Kidney capillary endothelial cell (primary cell): ENCODE measurements around the gene KCNG4.
"Not testable (repeated sequence)": the region's sequence is repeated elsewhere in the genome, so short reads cannot be mapped to it uniquely, and the experiment has no call there.

Experiments
- DNase-seq: peaks from one replicate; pipeline ENCODE4 v3.0.0-alpha.2; 2018; ENCODE audit warnings: low spot score

Gene KCNG4

GRCh38 chr16:84205976-84206691 is 33.7 kb downstream of the KCNG4 start:
- no peak for DNase-seq

GRCh38 chr16:84205123-84205522 is 34.7 kb downstream of the KCNG4 start:
- not testable (repeated sequence) for DNase-seq

- not testable (repeated sequence) for DNase-seq
Measured at GRCh38 chr16:84204551-84204950, 35.3 kb downstream of the KCNG4 start.

- no peak for DNase-seq
Measured at GRCh38 chr16:84199861-84200260, 40.0 kb downstream of the KCNG4 start.

- DNase-seq, result no peak
Measured at GRCh38 chr16:84199097-84199496, 40.7 kb downstream of the KCNG4 start.

- no peak for DNase-seq
Measured at GRCh38 chr16:84198401-84198800, 41.4 kb downstream of the KCNG4 start.

- DNase-seq, result no peak
Measured at GRCh38 chr16:84197466-84198128, 42.2 kb downstream of the KCNG4 start.

- DNase-seq, result no peak
Measured at GRCh38 chr16:84196727-84197394, 43.0 kb downstream of the KCNG4 start.

- DNase-seq, result no peak
Measured at GRCh38 chr16:84196101-84196500, 43.7 kb downstream of the KCNG4 start.

- no peak for DNase-seq
Measured at GRCh38 chr16:84195201-84196093, 44.4 kb downstream of the KCNG4 start.

GRCh38 chr16:84194470-84195200 is 45.2 kb downstream of the KCNG4 start:
- DNase-seq, result no peak

GRCh38 chr16:84194018-84194417 is 45.8 kb downstream of the KCNG4 start:
- DNase-seq, result no peak

GRCh38 chr16:84193480-84193879 is 46.3 kb downstream of the KCNG4 start:
- DNase-seq, result no peak

GRCh38 chr16:84191466-84191865 is 48.3 kb downstream of the KCNG4 start:
- no peak for DNase-seq

- no peak for DNase-seq
Measured at GRCh38 chr16:84190731-84191388, 49.0 kb downstream of the KCNG4 start, which contains the start of gene ADAD2. Gene ADAD2, plus strand, starts transcription at chr16:84191157. Its CDS starts 74 bp downstream, at chr16:84191231.

GRCh38 chr16:84186685-84187437 is 53.0 kb downstream of the KCNG4 start, which contains the start of gene TAF1C:
Gene TAF1C, minus strand, starts transcription at chr16:84187057. Its CDS starts 2,069 bp downstream, at chr16:84184988.
- peak; percentile 91 for DNase-seq

GRCh38 chr16:84184775-84185174 is 55.0 kb downstream of the KCNG4 start:
- DNase-seq, result peak; percentile 63

- no peak for DNase-seq
Measured at GRCh38 chr16:84183911-84184591, 55.8 kb downstream of the KCNG4 start.

- no peak for DNase-seq
Measured at GRCh38 chr16:84183572-84183875, 56.3 kb downstream of the KCNG4 start.
